H1 (cell line): ENCODE measurements around the gene PDCD2.

Experiments
- BRCA1 ChIP-seq: IDR thresholded peaks from 2 replicates; pipeline ENCODE4 v1.6.1; 2012; ENCODE audit warnings: low read depth, low read length, improper control_type of control experiment
- CBX8 ChIP-seq: fragments of 300-800, 300-1000 bp; sonication (generic); IDR thresholded peaks from 2 replicates; pipeline ENCODE4 v1.7.1; 2016; ENCODE audit warnings: low read depth, low read length, borderline replicate concordance
- CREB1 ChIP-seq: IDR thresholded peaks from 2 replicates; pipeline ENCODE4 v1.6.1; 2012; ENCODE audit warnings: inconsistent platforms
- EGR1 ChIP-seq: IDR thresholded peaks from 2 replicates; pipeline ENCODE4 v1.6.1; 2011; ENCODE audit warnings: low read depth, low read length, borderline replicate concordance
- EZH2 ChIP-seq: fragments of 200-600 bp; sonication (generic); IDR thresholded peaks from 2 replicates; pipeline ENCODE4 v1.7.1; 2012; ENCODE audit warnings: low read depth, mild to moderate bottlenecking, moderate library complexity, low read length, inconsistent platforms; ENCODE audit not compliant: severe bottlenecking
- GABPA ChIP-seq: IDR thresholded peaks from 2 replicates; pipeline ENCODE4 v1.6.1; 2011; ENCODE audit warnings: mild to moderate bottlenecking, low read length, moderate library complexity, borderline replicate concordance; ENCODE audit not compliant: insufficient read depth
- NRF1 ChIP-seq: IDR thresholded peaks from 2 replicates; pipeline ENCODE4 v1.6.1; 2011; ENCODE audit warnings: mild to moderate bottlenecking, low read depth, low read length, improper control_type of control experiment
- POLR2A ChIP-seq, 2 experiments: IDR thresholded peaks; 1 replicate in 1 of 2; 2 replicates in 1 of 2; pipeline ENCODE4 v1.6.1; 2011; ENCODE audit warnings: low read depth in 2 of 2, low read length in 2 of 2, mild to moderate bottlenecking in 2 of 2; ENCODE audit errors: control extremely low read depth in 1 of 2
- POLR2AphosphoS5 ChIP-seq: IDR thresholded peaks from 2 replicates; pipeline ENCODE4 v1.6.1; 2011; ENCODE audit warnings: low read depth, low read length
- RAD21 ChIP-seq, 2 experiments: IDR thresholded peaks in 1 of 2; conservative IDR thresholded peaks in 1 of 2; 2 replicates each; pipeline ENCODE4 v1.6.1; 2011; ENCODE audit warnings: low read depth in 2 of 2, low read length in 2 of 2, improper control_type of control experiment in 1 of 2, inconsistent platforms in 1 of 2, mild to moderate bottlenecking in 1 of 2, moderate library complexity in 1 of 2
- RBBP5 ChIP-seq: IDR thresholded peaks from 2 replicates; pipeline ENCODE4 v1.7.1; 2012; ENCODE audit warnings: low read depth, mild to moderate bottlenecking, inconsistent platforms, low read length, moderate library complexity, borderline replicate concordance
- SIN3A ChIP-seq, 2 experiments: IDR thresholded peaks in 1 of 2; conservative IDR thresholded peaks in 1 of 2; 2 replicates each; pipeline ENCODE4 v1.6.1; 2011 to 2012; ENCODE audit warnings: low read length in 2 of 2, improper control_type of control experiment in 1 of 2, low read depth in 1 of 2, mild to moderate bottlenecking in 1 of 2
- TCF12 ChIP-seq: IDR thresholded peaks from 2 replicates; pipeline ENCODE4 v1.6.1; 2011; ENCODE audit warnings: low read depth, mild to moderate bottlenecking, low read length
- TF ChIP-seq, protein P1 (sequence below), 3 experiments: IDR thresholded peaks; 1 replicate in 2 of 3; 2 replicates in 1 of 3; pipeline versions ENCODE4 v1.5.1 to v1.6.1; 2011; ENCODE audit warnings: low read length in 3 of 3, mild to moderate bottlenecking in 3 of 3, inconsistent platforms in 2 of 3, low read depth in 1 of 3, moderate library complexity in 1 of 3; ENCODE audit not compliant: insufficient read depth in 1 of 3; ENCODE audit errors: control extremely low read depth in 1 of 3

GRCh38 chr6:170597278-170597677 lies 12.8 kb upstream of the PDCD2 start:
- TF ChIP-seq, protein P1, sequence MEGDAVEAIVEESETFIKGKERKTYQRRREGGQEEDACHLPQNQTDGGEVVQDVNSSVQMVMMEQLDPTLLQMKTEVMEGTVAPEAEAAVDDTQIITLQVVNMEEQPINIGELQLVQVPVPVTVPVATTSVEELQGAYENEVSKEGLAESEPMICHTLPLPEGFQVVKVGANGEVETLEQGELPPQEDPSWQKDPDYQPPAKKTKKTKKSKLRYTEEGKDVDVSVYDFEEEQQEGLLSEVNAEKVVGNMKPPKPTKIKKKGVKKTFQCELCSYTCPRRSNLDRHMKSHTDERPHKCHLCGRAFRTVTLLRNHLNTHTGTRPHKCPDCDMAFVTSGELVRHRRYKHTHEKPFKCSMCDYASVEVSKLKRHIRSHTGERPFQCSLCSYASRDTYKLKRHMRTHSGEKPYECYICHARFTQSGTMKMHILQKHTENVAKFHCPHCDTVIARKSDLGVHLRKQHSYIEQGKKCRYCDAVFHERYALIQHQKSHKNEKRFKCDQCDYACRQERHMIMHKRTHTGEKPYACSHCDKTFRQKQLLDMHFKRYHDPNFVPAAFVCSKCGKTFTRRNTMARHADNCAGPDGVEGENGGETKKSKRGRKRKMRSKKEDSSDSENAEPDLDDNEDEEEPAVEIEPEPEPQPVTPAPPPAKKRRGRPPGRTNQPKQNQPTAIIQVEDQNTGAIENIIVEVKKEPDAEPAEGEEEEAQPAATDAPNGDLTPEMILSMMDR (IDR thresholded peaks at IDR 0.05; ENCODE audit: control extremely low read depth in 1 of 3, insufficient read depth in 1 of 3, low read depth in 1 of 3, low read length in 3 of 3), result no peak
- TF ChIP-seq POLR2A (IDR thresholded peaks at IDR 0.05; ENCODE audit: control extremely low read depth in 1 of 2, low read depth in 2 of 2, low read length in 2 of 2) (no peak), SIN3A (conservative IDR thresholded peaks at IDR 0.05 in 1 of 2, IDR thresholded peaks at IDR 0.05 in 1 of 2; ENCODE audit: low read depth in 1 of 2, low read length in 2 of 2) (no peak), GABPA (no peak), RBBP5 (no peak), NRF1 (no peak), EGR1 (no peak), POLR2AphosphoS5 (no peak), CREB1 (no peak), CBX8 (no peak), RAD21 (IDR thresholded peaks at IDR 0.05 in 1 of 2, conservative IDR thresholded peaks at IDR 0.05 in 1 of 2; ENCODE audit: low read depth in 2 of 2, low read length in 2 of 2) (no peak), EZH2 (no peak), TCF12 (no peak), BRCA1 (no peak)
